Measurements from ENCODE around the gene RSPH3.

DNA sequence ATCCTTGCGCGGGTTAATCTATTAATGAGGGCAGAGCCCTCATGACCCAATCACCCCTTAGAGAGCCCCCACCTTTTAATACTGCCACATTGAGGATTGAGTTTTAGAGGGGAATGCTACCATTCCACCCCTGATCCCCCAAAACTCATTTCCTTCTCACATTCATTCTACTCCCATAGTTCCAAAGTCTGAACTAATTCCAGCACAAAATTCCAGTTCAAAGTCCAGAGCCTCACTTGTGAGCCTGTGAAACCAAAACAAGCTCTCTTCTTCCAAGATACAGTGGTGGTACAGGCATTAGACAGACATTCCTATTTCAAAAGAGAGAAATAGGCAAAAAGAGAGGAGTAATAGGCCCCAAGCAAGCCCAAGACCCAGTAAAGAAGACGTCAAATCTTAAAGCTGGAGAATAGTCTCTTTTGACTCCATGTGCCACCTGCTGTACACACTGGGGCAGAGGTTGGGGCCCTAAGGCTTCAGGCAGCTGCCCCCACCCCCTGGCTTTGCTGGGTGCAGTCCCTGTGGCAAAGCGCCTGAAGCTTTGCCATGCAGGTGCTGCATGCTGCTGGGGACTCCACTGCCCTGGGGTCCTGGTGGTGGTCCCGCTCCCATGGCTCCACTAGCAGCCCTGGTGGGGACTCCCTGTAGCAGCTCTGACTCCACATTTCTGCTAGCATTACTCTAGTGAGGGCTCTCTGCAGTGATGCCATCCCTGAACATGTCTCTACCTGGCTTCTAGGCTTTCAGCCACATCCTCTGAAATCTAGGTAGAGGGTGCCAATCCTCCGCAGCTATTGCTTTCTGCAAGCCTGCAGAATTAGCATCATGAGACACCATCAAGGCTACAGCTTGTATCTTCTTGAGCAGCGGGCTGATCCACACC is 41.3 kb downstream of the RSPH3 start:
- TF ChIP-seq MTA3 (CRISPR knock-in tag; IDR thresholded peaks at IDR 0.05) (no peak), SMAD3 (CRISPR knock-in tag; IDR thresholded peaks at IDR 0.05) (no peak), SIN3B (IDR thresholded peaks at IDR 0.05; ENCODE audit: low read length) (no peak), ZNF121 (CRISPR knock-in tag; IDR thresholded peaks at IDR 0.05) (no peak), ASH2L (IDR thresholded peaks at IDR 0.05; ENCODE audit: insufficient read length, low read depth, low read length) (no peak), NFYB (CRISPR knock-in tag; IDR thresholded peaks at IDR 0.05) (no peak), PAX8 (CRISPR knock-in tag; IDR thresholded peaks at IDR 0.05; ENCODE audit: borderline replicate concordance) (no peak), TBX2 (CRISPR knock-in tag; IDR thresholded peaks at IDR 0.05; ENCODE audit: borderline replicate concordance) (no peak), TAF1 (CRISPR knock-in tag; IDR thresholded peaks at IDR 0.05) (no peak), FOXP1 (IDR thresholded peaks at IDR 0.05) (no peak), FOXP1 (CRISPR knock-in tag; IDR thresholded peaks at IDR 0.05) (no peak), SMAD1 (CRISPR knock-in tag; IDR thresholded peaks at IDR 0.05; ENCODE audit: borderline replicate concordance, low read depth) (no peak), ZNF205 (CRISPR knock-in tag; IDR thresholded peaks at IDR 0.05) (no peak), ZFY (CRISPR knock-in tag; IDR thresholded peaks at IDR 0.05) (no peak)
- TF ChIP-seq, protein P1, sequence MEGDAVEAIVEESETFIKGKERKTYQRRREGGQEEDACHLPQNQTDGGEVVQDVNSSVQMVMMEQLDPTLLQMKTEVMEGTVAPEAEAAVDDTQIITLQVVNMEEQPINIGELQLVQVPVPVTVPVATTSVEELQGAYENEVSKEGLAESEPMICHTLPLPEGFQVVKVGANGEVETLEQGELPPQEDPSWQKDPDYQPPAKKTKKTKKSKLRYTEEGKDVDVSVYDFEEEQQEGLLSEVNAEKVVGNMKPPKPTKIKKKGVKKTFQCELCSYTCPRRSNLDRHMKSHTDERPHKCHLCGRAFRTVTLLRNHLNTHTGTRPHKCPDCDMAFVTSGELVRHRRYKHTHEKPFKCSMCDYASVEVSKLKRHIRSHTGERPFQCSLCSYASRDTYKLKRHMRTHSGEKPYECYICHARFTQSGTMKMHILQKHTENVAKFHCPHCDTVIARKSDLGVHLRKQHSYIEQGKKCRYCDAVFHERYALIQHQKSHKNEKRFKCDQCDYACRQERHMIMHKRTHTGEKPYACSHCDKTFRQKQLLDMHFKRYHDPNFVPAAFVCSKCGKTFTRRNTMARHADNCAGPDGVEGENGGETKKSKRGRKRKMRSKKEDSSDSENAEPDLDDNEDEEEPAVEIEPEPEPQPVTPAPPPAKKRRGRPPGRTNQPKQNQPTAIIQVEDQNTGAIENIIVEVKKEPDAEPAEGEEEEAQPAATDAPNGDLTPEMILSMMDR (CRISPR knock-in tag; IDR thresholded peaks at IDR 0.05): peak; percentile 39
